ENCODE results near the gene CLC. TPM values are rescaled to one million over a fixed set of nuclear protein-coding genes. Genes with fewer than 3 reads are reported as not detected.

CLC gene
- total RNA-seq, 1 experiment from 2014 or later, result not detected

DNA sequence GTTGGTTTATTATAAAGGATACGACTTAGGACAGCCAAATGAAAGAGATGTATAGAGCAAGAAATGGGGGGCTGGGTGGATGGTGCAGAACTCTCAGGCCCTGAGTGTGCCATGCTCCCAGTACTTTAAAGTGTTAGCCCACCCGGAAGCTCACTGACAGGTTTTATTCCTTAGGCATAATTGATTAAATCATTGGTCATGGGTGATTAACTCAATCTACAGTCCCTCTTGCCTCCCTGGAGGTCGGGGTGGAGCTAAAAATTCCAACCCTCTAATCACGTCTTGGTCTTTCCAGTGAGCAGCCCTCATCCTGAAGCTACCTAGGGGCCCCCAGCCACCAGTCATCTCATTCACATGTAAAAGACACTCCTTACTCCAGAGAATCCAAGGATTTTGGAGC is 31.0 kb upstream of the CLC start (continued):
- TF ChIP-seq, protein P1, sequence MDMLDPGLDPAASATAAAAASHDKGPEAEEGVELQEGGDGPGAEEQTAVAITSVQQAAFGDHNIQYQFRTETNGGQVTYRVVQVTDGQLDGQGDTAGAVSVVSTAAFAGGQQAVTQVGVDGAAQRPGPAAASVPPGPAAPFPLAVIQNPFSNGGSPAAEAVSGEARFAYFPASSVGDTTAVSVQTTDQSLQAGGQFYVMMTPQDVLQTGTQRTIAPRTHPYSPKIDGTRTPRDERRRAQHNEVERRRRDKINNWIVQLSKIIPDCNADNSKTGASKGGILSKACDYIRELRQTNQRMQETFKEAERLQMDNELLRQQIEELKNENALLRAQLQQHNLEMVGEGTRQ (CRISPR knock-in tag; IDR thresholded peaks at IDR 0.05), result no peak
- no peak for TF ChIP-seq ZBTB43 (CRISPR knock-in tag; IDR thresholded peaks at IDR 0.05)
- TF ChIP-seq ZNF671 (CRISPR knock-in tag; IDR thresholded peaks at IDR 0.05), result no peak
- no peak for TF ChIP-seq OVOL2 (CRISPR knock-in tag; IDR thresholded peaks at IDR 0.05; ENCODE audit: borderline replicate concordance)
- TF ChIP-seq, protein P2, sequence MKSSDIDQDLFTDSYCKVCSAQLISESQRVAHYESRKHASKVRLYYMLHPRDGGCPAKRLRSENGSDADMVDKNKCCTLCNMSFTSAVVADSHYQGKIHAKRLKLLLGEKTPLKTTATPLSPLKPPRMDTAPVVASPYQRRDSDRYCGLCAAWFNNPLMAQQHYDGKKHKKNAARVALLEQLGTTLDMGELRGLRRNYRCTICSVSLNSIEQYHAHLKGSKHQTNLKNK (CRISPR knock-in tag; IDR thresholded peaks at IDR 0.05), result no peak
- no peak for TF ChIP-seq CREM (CRISPR knock-in tag; IDR thresholded peaks at IDR 0.05)
- TF ChIP-seq, protein P3, sequence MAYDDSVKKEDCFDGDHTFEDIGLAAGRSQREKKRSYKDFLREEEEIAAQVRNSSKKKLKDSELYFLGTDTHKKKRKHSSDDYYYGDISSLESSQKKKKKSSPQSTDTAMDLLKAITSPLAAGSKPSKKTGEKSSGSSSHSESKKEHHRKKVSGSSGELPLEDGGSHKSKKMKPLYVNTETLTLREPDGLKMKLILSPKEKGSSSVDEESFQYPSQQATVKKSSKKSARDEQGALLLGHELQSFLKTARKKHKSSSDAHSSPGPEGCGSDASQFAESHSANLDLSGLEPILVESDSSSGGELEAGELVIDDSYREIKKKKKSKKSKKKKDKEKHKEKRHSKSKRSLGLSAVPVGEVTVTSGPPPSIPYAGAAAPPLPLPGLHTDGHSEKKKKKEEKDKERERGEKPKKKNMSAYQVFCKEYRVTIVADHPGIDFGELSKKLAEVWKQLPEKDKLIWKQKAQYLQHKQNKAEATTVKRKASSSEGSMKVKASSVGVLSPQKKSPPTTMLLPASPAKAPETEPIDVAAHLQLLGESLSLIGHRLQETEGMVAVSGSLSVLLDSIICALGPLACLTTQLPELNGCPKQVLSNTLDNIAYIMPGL (CRISPR knock-in tag; IDR thresholded peaks at IDR 0.05), result no peak
- no peak for TF ChIP-seq SMAD3 (CRISPR knock-in tag; IDR thresholded peaks at IDR 0.05; ENCODE audit: borderline replicate concordance)
- no peak for TF ChIP-seq ATF2 (CRISPR knock-in tag; IDR thresholded peaks at IDR 0.05; ENCODE audit: borderline replicate concordance, low read depth)
- TF ChIP-seq ZNF423 (CRISPR knock-in tag; IDR thresholded peaks at IDR 0.05), result no peak

DNA sequence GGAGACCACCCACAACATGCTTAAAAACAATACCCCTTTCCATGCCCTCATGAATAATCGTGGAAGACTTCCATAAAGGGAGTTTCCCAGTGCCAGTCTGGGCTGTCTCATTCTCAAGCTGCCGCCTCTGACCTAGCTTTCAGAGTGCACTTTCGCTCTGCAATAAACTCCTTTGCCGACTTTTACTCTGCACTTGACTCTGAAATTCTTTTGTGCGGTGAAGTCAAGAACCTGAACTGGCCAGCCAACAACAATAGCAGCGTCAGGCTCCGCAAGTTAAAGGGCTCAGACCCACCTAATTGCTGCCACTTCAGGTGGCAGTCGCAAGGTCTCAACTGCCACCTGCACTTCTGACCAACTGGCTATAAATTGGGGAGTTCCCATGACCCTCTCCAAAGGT is 30.5 kb upstream of the CLC start:
- no peak for ATAC-seq
- no peak for DNase-seq (ENCODE audit: low spot score)
- H3K4me1 Mint-ChIP-seq, result peaks cover 34% of the 10 kb centered on the region
- peaks cover 5% of the 10 kb centered on the region; the same call in 1 of the 2 replicates for H3K36me3 Mint-ChIP-seq
- H3K4me3 Mint-ChIP-seq, result no peak overlapping the region
- H3K9me3 Mint-ChIP-seq, result peaks cover 9% of the 10 kb centered on the region
- no peak overlapping the region for H3K27ac Mint-ChIP-seq
- ChIA-PET CTCF (interaction anchor here (1.2 to 7.1 kb wide), 8 partner anchors 18 to 397 kb away, joined by 3 to 43 read pairs (median 8); partner anchors contain the start of gene FBL), POLR2A (no interaction called here)
- H3K27me3 Mint-ChIP-seq (ENCODE audit: low read depth), result peaks cover 3% of the 10 kb centered on the region; the same call in 1 of the 2 replicates
- no peak for TF ChIP-seq CBFB (CRISPR knock-in tag; IDR thresholded peaks at IDR 0.05; ENCODE audit: low read depth)
- no peak for TF ChIP-seq EMX1 (CRISPR knock-in tag; IDR thresholded peaks at IDR 0.05)
- TF ChIP-seq ZNF219 (CRISPR knock-in tag; IDR thresholded peaks at IDR 0.05; ENCODE audit: borderline replicate concordance), result no peak
- TF ChIP-seq TCF7 (CRISPR knock-in tag; IDR thresholded peaks at IDR 0.05; ENCODE audit: low read depth), result no peak
- no peak for TF ChIP-seq ZNF263 (CRISPR knock-in tag; IDR thresholded peaks at IDR 0.05; ENCODE audit: low read depth)
- no peak for TF ChIP-seq NR1H2 (CRISPR knock-in tag; IDR thresholded peaks at IDR 0.05)
- no peak for TF ChIP-seq PREB (CRISPR knock-in tag; IDR thresholded peaks at IDR 0.05; ENCODE audit: borderline replicate concordance)
- TF ChIP-seq, protein P2 (CRISPR knock-in tag; IDR thresholded peaks at IDR 0.05), result no peak
- TF ChIP-seq, protein P4, sequence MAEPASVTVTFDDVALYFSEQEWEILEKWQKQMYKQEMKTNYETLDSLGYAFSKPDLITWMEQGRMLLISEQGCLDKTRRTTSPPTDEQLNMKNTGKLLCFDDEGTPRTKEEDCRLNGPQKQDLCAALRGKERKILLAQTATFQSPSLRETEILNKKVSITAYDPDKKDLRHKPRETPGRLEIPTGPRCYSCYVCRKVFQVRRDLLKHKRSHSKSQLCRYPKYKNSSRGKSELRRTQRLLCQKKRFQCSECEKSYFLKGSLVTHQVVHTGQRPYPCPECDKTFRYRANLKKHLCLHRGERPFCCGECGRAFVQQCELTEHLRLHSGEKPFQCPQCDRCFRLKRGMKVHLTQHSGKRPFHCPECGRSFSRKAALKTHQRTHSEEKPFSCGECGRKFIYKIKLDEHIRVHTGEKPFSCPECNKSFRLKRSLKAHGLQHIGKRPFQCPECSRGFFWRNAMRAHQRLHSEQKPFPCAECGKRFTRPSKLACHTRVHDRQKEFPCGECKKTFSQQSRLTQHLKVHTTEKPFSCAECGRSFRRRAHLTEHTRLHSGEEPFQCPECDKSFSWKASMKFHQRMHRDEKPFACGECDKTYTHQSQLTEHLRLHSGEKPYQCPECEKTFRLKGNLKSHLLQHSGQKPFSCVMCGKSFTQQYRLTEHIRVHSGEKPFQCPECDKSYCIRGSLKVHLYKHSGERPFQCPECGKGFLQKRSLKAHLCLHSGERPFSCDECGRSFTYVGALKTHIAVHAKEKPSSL (CRISPR knock-in tag; conservative IDR thresholded peaks at IDR 0.05), result no peak
- TF ChIP-seq KAT7 (CRISPR knock-in tag; IDR thresholded peaks at IDR 0.05; ENCODE audit: borderline replicate concordance), result no peak
- TF ChIP-seq, protein P5, sequence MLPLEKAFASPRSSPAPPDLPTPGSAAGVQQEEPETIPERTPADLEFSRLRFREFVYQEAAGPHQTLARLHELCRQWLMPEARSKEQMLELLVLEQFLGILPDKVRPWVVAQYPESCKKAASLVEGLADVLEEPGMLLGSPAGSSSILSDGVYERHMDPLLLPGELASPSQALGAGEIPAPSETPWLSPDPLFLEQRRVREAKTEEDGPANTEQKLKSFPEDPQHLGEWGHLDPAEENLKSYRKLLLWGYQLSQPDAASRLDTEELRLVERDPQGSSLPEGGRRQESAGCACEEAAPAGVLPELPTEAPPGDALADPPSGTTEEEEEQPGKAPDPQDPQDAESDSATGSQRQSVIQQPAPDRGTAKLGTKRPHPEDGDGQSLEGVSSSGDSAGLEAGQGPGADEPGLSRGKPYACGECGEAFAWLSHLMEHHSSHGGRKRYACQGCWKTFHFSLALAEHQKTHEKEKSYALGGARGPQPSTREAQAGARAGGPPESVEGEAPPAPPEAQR (CRISPR knock-in tag; IDR thresholded peaks at IDR 0.05), result no peak
- TF ChIP-seq ZNF416 (CRISPR knock-in tag; IDR thresholded peaks at IDR 0.05), result no peak
- TF ChIP-seq SMAD4 (CRISPR knock-in tag; IDR thresholded peaks at IDR 0.05), result no peak
- TF ChIP-seq MAX (CRISPR knock-in tag; IDR thresholded peaks at IDR 0.05), result no peak

Data from WTC11 (cell line).